Smooth muscle cell (in vitro differentiated cells): ENCODE data around the gene DOK1. TPM values are rescaled to one million over a fixed set of nuclear protein-coding genes. Genes with fewer than 3 reads are reported as not detected.

ENCODE experiments used
- DNase-seq: peaks from one replicate; lab custom pipeline; 2025; ENCODE audit not compliant: unreplicated experiment; lab: John Stamatoyannopoulos, UW
- H2AFZ ChIP-seq: fragments of 200-600 bp; sonication (generic); 2 replicates; pipeline ENCODE4 v1.6.0; 2016; ENCODE audit warnings: antibody characterized with exemption, low read depth, mild to moderate bottlenecking
- H3F3A ChIP-seq: fragments of 200-600 bp; sonication (generic); 2 replicates; pipeline ENCODE4 v1.6.0; 2017; ENCODE audit warnings: antibody characterized with exemption, low read depth
- H3K27ac ChIP-seq: fragments of 200-600 bp; sonication (generic); 2 replicates; pipeline ENCODE4 v1.5.1; 2016; ENCODE audit warnings: low read depth, mild to moderate bottlenecking
- H3K27me3 ChIP-seq: fragments of 200-600 bp; sonication (generic); 2 replicates; pipeline ENCODE4 v1.6.1; 2016; ENCODE audit warnings: low read depth, mild to moderate bottlenecking
- H3K36me3 ChIP-seq: fragments of 200-600 bp; sonication (generic); 2 replicates; pipeline ENCODE4 v1.5.1; 2016; ENCODE audit warnings: low read depth
- H3K4me1 ChIP-seq: fragments of 200-600 bp; sonication (generic); 2 replicates; pipeline ENCODE4 v1.5.1; 2016; ENCODE audit warnings: low read depth
- H3K4me2 ChIP-seq: fragments of 200-600 bp; sonication (generic); 2 replicates; pipeline ENCODE4 v1.6.0; 2016; ENCODE audit warnings: mild to moderate bottlenecking
- H3K4me3 ChIP-seq: fragments of 200-600 bp; sonication (generic); 2 replicates; pipeline ENCODE4 v1.5.1; 2016; ENCODE audit warnings: mild to moderate bottlenecking
- H3K79me2 ChIP-seq: fragments of 200-600 bp; sonication (generic); 2 replicates; pipeline ENCODE4 v1.6.0; 2016; ENCODE audit warnings: low read depth, mild to moderate bottlenecking
- H3K9ac ChIP-seq: fragments of 200-600 bp; sonication (generic); 2 replicates; pipeline ENCODE4 v1.6.0; 2016; ENCODE audit warnings: low read depth
- H3K9me3 ChIP-seq: fragments of 200-600 bp; sonication (generic); replicated peaks from 2 replicates; pipeline ENCODE4 v1.5.1; 2016; ENCODE audit warnings: low read depth
- H4K20me1 ChIP-seq: fragments of 200-600 bp; sonication (generic); 2 replicates; pipeline ENCODE4 v1.6.0; 2016; ENCODE audit warnings: low read depth
- WGBS: methylation state at CpG from one replicate; pipeline ENCODE4 v1.1.7; 2016; ENCODE audit warnings: low lambda C conversion rate; 5-methylcytosine and 5-hydroxymethylcytosine counted together
- polyA plus RNA-seq: library from polyadenylated mRNA; unstranded; fragments of >200 nt; fragmentation: Nextera tagmentation; extraction: Ambion mirVana; gene quantifications from 2 replicates; pipeline ENCODE4 v1.2.1, GENCODE V29; 2016
- total RNA-seq: library from RNA; depleted of rRNA; stranded (reverse); fragments of >200 nt; gene quantifications from 2 replicates; pipeline ENCODE4 v1.2.3, GENCODE V29; 2014
- TF ChIP-seq, protein P1 (sequence below): fragments of 200-600 bp; sonication (generic); IDR thresholded peaks from 2 replicates; pipeline ENCODE4 v1.5.1; 2017; ENCODE audit warnings: borderline replicate concordance, mild to moderate bottlenecking, antibody characterized with exemption; ENCODE audit not compliant: insufficient read depth, poor library complexity, severe bottlenecking

Gene DOK1
- total and polyA plus RNA-seq, 2 experiments from 2014 or later, result 11.7 to 41.3 TPM

DNA sequence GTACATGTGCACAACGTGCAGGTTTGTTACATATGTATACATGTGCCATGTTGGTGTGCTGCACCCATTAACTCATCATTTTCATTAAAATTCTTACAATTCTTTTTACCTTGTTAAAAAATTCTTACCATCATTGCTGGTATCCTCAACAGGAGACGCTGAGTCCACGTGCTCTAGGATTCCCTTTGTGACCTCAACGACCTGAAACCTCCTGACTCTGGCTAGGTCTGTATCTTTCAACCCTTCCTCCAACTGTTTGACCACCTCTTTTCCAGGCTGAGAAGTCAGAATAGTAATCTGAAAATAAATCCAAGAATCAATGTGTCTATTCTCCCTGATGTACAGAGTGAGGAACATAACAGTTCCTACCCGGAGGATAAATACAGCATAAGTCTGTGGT lies 52.4 kb downstream of the DOK1 start:
- H3K79me2 ChIP-seq, result no peaks in the 10 kb centered on the region
- H3K9ac ChIP-seq, result no peak overlapping the region
- TF ChIP-seq, protein P1, sequence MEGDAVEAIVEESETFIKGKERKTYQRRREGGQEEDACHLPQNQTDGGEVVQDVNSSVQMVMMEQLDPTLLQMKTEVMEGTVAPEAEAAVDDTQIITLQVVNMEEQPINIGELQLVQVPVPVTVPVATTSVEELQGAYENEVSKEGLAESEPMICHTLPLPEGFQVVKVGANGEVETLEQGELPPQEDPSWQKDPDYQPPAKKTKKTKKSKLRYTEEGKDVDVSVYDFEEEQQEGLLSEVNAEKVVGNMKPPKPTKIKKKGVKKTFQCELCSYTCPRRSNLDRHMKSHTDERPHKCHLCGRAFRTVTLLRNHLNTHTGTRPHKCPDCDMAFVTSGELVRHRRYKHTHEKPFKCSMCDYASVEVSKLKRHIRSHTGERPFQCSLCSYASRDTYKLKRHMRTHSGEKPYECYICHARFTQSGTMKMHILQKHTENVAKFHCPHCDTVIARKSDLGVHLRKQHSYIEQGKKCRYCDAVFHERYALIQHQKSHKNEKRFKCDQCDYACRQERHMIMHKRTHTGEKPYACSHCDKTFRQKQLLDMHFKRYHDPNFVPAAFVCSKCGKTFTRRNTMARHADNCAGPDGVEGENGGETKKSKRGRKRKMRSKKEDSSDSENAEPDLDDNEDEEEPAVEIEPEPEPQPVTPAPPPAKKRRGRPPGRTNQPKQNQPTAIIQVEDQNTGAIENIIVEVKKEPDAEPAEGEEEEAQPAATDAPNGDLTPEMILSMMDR, result no peak
- H3F3A ChIP-seq, result no peaks in the 10 kb centered on the region
- no peaks in the 10 kb centered on the region for H3K36me3 ChIP-seq
- no peaks in the 10 kb centered on the region for H3K4me1 ChIP-seq
- H3K27me3 ChIP-seq, result no peaks in the 10 kb centered on the region
- H3K27ac ChIP-seq, result no peak overlapping the region
- H3K4me2 ChIP-seq, result no peak overlapping the region
- no peaks in the 10 kb centered on the region for H3K9me3 ChIP-seq
- WGBS, result 79% methylated on average over 5 of the region's 5 CpGs
- DNase-seq, result no peak
- H3K4me3 ChIP-seq, result no peak overlapping the region
- no peak overlapping the region for H2AFZ ChIP-seq
- H4K20me1 ChIP-seq, result no peaks in the 10 kb centered on the region

Other genes with a start within 250 kb of the DOK1 start
- 0.99 and 3.1 TPM in 2 replicates for gene SLC4A5, start 211.3 kb upstream of the DOK1 start, total RNA-seq
- 0.46 and 1.5 TPM in 2 replicates for gene SLC4A5, start 211.3 kb upstream of the DOK1 start, polyA plus RNA-seq
- gene DCTN1, start 174.4 kb upstream of the DOK1 start, total RNA-seq, result 60.7 and 65.8 TPM in 2 replicates
- gene DCTN1, start 174.4 kb upstream of the DOK1 start, polyA plus RNA-seq, result 98.3 and 105 TPM in 2 replicates
- gene C2orf81, start 133.1 kb upstream of the DOK1 start, total RNA-seq, result 0.54 and 1.3 TPM in 2 replicates
- 2.4 and 3.5 TPM in 2 replicates for gene C2orf81, start 133.1 kb upstream of the DOK1 start, polyA plus RNA-seq
- gene WDR54, start 133.0 kb upstream of the DOK1 start, total RNA-seq, result 35.0 and 52.3 TPM in 2 replicates
- gene WDR54, start 133.0 kb upstream of the DOK1 start, polyA plus RNA-seq, result 59.2 and 84.5 TPM in 2 replicates
- 31.4 and 32.5 TPM in 2 replicates for gene RTKN, start 112.8 kb upstream of the DOK1 start, total RNA-seq
- gene RTKN, start 112.8 kb upstream of the DOK1 start, polyA plus RNA-seq, result 60.5 and 69.7 TPM in 2 replicates
- 4.7 and 8.0 TPM in 2 replicates for gene INO80B, start 99.6 kb upstream of the DOK1 start, total RNA-seq
- gene INO80B, start 99.6 kb upstream of the DOK1 start, polyA plus RNA-seq, result 10.4 and 23.0 TPM in 2 replicates
- gene WBP1, start 96.3 kb upstream of the DOK1 start, total RNA-seq, result 63.9 and 90.8 TPM in 2 replicates
- gene WBP1, start 96.3 kb upstream of the DOK1 start, polyA plus RNA-seq, result 117 and 123 TPM in 2 replicates
- gene MOGS, start 89.3 kb upstream of the DOK1 start, total RNA-seq, result 46.2 and 49.0 TPM in 2 replicates
- gene MOGS, start 89.3 kb upstream of the DOK1 start, polyA plus RNA-seq, result 38.3 and 45.5 TPM in 2 replicates
- gene MRPL53, start 82.0 kb upstream of the DOK1 start, total RNA-seq, result 12.0 and 18.2 TPM in 2 replicates
- gene MRPL53, start 82.0 kb upstream of the DOK1 start, polyA plus RNA-seq, result 76.8 and 85.4 TPM in 2 replicates
- gene CCDC142, start 71.7 kb upstream of the DOK1 start, total RNA-seq, result 5.5 and 8.0 TPM in 2 replicates
- gene CCDC142, start 71.7 kb upstream of the DOK1 start, polyA plus RNA-seq, result 7.7 and 10.8 TPM in 2 replicates
- gene TTC31, start 71.6 kb upstream of the DOK1 start, total RNA-seq, result 18.7 and 23.3 TPM in 2 replicates
- 17.3 and 19.9 TPM in 2 replicates for gene TTC31, start 71.6 kb upstream of the DOK1 start, polyA plus RNA-seq
- 1.7 and 2.4 TPM in 2 replicates for gene LBX2, start 55.1 kb upstream of the DOK1 start, total RNA-seq
- 1.5 and 1.6 TPM in 2 replicates for gene LBX2, start 55.1 kb upstream of the DOK1 start, polyA plus RNA-seq
- gene PCGF1, start 47.0 kb upstream of the DOK1 start, total RNA-seq, result 19.1 and 23.7 TPM in 2 replicates
- gene PCGF1, start 47.0 kb upstream of the DOK1 start, polyA plus RNA-seq, result 29.3 and 34.3 TPM in 2 replicates
- gene TLX2, start 40.3 kb upstream of the DOK1 start, total RNA-seq, result not detected in 2 replicates
- 0.80 TPM in 1 of 2 replicates, not detected in the other for gene TLX2, start 40.3 kb upstream of the DOK1 start, polyA plus RNA-seq
- gene DQX1, start 28.5 kb upstream of the DOK1 start, total RNA-seq, result 0.09 and 0.27 TPM in 2 replicates
- gene DQX1, start 28.5 kb upstream of the DOK1 start, polyA plus RNA-seq, result 0.57 TPM in 1 of 2 replicates, not detected in the other
- gene AUP1, start 25.0 kb upstream of the DOK1 start, total RNA-seq, result 83.4 and 104 TPM in 2 replicates
- gene AUP1, start 25.0 kb upstream of the DOK1 start, polyA plus RNA-seq, result 138 and 170 TPM in 2 replicates
- 19.1 and 19.2 TPM in 2 replicates for gene HTRA2, start 24.8 kb upstream of the DOK1 start, total RNA-seq
- gene HTRA2, start 24.8 kb upstream of the DOK1 start, polyA plus RNA-seq, result 30.4 and 35.2 TPM in 2 replicates
- 123 and 139 TPM in 2 replicates for gene LOXL3, start 778 bp upstream of the DOK1 start, total RNA-seq
- gene LOXL3, start 778 bp upstream of the DOK1 start, polyA plus RNA-seq, result 109 and 190 TPM in 2 replicates
- gene M1AP, start 93.6 kb downstream of the DOK1 start, total RNA-seq, result 1.2 TPM in 2 replicates
- 1.0 and 2.8 TPM in 2 replicates for gene M1AP, start 93.6 kb downstream of the DOK1 start, polyA plus RNA-seq
- gene SEMA4F, start 99.5 kb downstream of the DOK1 start, total RNA-seq, result 8.5 and 10.1 TPM in 2 replicates
- gene SEMA4F, start 99.5 kb downstream of the DOK1 start, polyA plus RNA-seq, result 14.2 and 16.7 TPM in 2 replicates